Measurements from ENCODE around the gene MRTO4. TPM values are rescaled to one million over a fixed set of nuclear protein-coding genes. Genes with fewer than 3 reads are reported as not detected.

The MRTO4 gene
- total and polyA plus RNA-seq, 4 donors: 9.5 to 11.1 (median 10.2) TPM

DNA sequence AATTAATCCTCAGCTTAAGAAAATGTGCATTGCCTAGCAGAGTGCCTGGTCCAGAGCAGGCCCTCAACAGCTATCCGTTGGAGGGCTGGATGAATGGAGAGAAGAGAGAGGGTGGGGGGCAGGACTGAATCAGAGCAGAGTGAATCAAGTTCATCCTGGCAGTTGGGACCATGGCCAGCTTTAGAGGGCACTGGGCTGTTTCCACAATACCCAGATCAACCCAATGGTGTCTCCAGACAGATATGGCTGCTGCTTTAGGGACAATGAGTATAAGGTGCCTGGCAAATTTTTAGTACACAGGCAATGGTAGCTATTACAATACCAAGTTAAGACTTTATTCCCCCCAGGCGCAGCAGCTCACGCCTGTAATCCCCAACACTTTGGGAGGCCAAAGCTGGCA is 17.4 kb upstream of the MRTO4 start:
- Histone ChIP-seq H3K27ac (ENCODE audit: low read depth in 1 of 2, low read length in 2 of 2) (no peak overlapping the region), H3K4me3 (ENCODE audit: low read depth in 1 of 3, low read length in 3 of 3) (no peak overlapping the region), H3K27me3 (ENCODE audit: control insufficient read depth in 4 of 4, insufficient read depth in 4 of 4, low read length in 3 of 4) (no peaks in the 10 kb centered on the region), H3K4me1 (ENCODE audit: control insufficient read depth in 4 of 4, insufficient read depth in 4 of 4, low read length in 3 of 4) (peaks cover 3 to 16% (median 15%) of the 10 kb centered on the region in 4 donors), H3K9me3 (ENCODE audit: control insufficient read depth in 4 of 4, low read length in 3 of 4) (no peaks in the 10 kb centered on the region), H3K9ac (ENCODE audit: low read depth in 1 of 2, low read length in 2 of 2) (no peak overlapping the region), H3K36me3 (ENCODE audit: control insufficient read depth in 4 of 4, insufficient read depth in 3 of 4, low read depth in 1 of 4, low read length in 3 of 4) (peaks cover 25 to 70% (median 39%) of the 10 kb centered on the region in 4 donors)
- TF ChIP-seq, protein P1, sequence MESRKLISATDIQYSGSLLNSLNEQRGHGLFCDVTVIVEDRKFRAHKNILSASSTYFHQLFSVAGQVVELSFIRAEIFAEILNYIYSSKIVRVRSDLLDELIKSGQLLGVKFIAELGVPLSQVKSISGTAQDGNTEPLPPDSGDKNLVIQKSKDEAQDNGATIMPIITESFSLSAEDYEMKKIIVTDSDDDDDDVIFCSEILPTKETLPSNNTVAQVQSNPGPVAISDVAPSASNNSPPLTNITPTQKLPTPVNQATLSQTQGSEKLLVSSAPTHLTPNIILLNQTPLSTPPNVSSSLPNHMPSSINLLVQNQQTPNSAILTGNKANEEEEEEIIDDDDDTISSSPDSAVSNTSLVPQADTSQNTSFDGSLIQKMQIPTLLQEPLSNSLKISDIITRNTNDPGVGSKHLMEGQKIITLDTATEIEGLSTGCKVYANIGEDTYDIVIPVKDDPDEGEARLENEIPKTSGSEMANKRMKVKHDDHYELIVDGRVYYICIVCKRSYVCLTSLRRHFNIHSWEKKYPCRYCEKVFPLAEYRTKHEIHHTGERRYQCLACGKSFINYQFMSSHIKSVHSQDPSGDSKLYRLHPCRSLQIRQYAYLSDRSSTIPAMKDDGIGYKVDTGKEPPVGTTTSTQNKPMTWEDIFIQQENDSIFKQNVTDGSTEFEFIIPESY (IDR thresholded peaks at IDR 0.05): no peak
- TF ChIP-seq, protein P2, sequence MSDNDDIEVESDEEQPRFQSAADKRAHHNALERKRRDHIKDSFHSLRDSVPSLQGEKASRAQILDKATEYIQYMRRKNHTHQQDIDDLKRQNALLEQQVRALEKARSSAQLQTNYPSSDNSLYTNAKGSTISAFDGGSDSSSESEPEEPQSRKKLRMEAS (IDR thresholded peaks at IDR 0.05): no peak
- TF ChIP-seq HNF4A (conservative IDR thresholded peaks at IDR 0.05): no peak
- no peak for TF ChIP-seq EGR1 (IDR thresholded peaks at IDR 0.05; ENCODE audit: low read depth in 2 of 2)
- TF ChIP-seq, protein P3, sequence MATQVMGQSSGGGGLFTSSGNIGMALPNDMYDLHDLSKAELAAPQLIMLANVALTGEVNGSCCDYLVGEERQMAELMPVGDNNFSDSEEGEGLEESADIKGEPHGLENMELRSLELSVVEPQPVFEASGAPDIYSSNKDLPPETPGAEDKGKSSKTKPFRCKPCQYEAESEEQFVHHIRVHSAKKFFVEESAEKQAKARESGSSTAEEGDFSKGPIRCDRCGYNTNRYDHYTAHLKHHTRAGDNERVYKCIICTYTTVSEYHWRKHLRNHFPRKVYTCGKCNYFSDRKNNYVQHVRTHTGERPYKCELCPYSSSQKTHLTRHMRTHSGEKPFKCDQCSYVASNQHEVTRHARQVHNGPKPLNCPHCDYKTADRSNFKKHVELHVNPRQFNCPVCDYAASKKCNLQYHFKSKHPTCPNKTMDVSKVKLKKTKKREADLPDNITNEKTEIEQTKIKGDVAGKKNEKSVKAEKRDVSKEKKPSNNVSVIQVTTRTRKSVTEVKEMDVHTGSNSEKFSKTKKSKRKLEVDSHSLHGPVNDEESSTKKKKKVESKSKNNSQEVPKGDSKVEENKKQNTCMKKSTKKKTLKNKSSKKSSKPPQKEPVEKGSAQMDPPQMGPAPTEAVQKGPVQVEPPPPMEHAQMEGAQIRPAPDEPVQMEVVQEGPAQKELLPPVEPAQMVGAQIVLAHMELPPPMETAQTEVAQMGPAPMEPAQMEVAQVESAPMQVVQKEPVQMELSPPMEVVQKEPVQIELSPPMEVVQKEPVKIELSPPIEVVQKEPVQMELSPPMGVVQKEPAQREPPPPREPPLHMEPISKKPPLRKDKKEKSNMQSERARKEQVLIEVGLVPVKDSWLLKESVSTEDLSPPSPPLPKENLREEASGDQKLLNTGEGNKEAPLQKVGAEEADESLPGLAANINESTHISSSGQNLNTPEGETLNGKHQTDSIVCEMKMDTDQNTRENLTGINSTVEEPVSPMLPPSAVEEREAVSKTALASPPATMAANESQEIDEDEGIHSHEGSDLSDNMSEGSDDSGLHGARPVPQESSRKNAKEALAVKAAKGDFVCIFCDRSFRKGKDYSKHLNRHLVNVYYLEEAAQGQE (IDR thresholded peaks at IDR 0.05): no peak
- TF ChIP-seq SP1 (IDR thresholded peaks at IDR 0.05): no peak
- TF ChIP-seq TAF1 (conservative IDR thresholded peaks at IDR 0.05): no peak
- no peak for TF ChIP-seq NR2F2 (IDR thresholded peaks at IDR 0.05)
- TF ChIP-seq, protein P4, sequence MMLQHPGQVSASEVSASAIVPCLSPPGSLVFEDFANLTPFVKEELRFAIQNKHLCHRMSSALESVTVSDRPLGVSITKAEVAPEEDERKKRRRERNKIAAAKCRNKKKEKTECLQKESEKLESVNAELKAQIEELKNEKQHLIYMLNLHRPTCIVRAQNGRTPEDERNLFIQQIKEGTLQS (IDR thresholded peaks at IDR 0.05): no peak
- TF ChIP-seq JUND (IDR thresholded peaks at IDR 0.05): no peak
- no peak for TF ChIP-seq GABPA (IDR thresholded peaks at IDR 0.05 in 1 of 2, conservative IDR thresholded peaks at IDR 0.05 in 1 of 2)
- no peak for TF ChIP-seq YY1 (IDR thresholded peaks at IDR 0.05)
- TF ChIP-seq, protein P5, sequence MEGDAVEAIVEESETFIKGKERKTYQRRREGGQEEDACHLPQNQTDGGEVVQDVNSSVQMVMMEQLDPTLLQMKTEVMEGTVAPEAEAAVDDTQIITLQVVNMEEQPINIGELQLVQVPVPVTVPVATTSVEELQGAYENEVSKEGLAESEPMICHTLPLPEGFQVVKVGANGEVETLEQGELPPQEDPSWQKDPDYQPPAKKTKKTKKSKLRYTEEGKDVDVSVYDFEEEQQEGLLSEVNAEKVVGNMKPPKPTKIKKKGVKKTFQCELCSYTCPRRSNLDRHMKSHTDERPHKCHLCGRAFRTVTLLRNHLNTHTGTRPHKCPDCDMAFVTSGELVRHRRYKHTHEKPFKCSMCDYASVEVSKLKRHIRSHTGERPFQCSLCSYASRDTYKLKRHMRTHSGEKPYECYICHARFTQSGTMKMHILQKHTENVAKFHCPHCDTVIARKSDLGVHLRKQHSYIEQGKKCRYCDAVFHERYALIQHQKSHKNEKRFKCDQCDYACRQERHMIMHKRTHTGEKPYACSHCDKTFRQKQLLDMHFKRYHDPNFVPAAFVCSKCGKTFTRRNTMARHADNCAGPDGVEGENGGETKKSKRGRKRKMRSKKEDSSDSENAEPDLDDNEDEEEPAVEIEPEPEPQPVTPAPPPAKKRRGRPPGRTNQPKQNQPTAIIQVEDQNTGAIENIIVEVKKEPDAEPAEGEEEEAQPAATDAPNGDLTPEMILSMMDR (IDR thresholded peaks at IDR 0.05; ENCODE audit: low read depth, low read length, missing input control): no peak
- no peak for TF ChIP-seq RXRA (IDR thresholded peaks at IDR 0.05)
- no peak for TF ChIP-seq FOXA1 (IDR thresholded peaks at IDR 0.05)
- no peak for TF ChIP-seq HNF4G (IDR thresholded peaks at IDR 0.05)
- WGBS: 98% methylated on average over 3 of the region's 3 CpGs
- DNase-seq (ENCODE audit: low spot score): no peak

DNA sequence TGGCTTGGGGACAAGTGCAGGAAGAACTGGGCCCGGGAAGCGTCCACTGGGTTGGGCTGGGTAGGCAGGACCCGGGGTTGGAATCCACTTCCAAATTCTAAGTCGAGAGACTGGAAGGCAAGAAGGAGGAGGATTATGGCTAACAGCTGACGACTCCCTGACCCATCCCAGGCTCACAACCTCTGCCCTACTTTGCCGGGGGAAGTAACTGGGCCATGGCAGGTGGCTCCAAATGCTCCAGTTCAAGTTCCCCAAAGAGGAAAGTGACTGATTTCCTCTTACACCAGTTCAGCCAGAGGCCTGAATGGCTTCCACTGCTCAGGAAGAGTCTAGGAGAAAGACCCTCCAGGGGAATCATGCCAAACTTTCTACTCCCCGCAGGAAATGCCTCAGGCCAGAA is 11.7 kb upstream of the MRTO4 start:
- Histone ChIP-seq H3K4me3 (ENCODE audit: low read depth in 1 of 3, low read length in 3 of 3) (no peak overlapping the region), H3K9ac (ENCODE audit: low read depth in 1 of 2, low read length in 2 of 2) (no peak overlapping the region), H3K4me1 (ENCODE audit: control insufficient read depth in 4 of 4, insufficient read depth in 4 of 4, low read length in 3 of 4) (no peaks in the 10 kb centered on the region), H3K27me3 (ENCODE audit: control insufficient read depth in 4 of 4, insufficient read depth in 4 of 4, low read length in 3 of 4) (no peaks in the 10 kb centered on the region), H3K36me3 (ENCODE audit: control insufficient read depth in 4 of 4, insufficient read depth in 3 of 4, low read depth in 1 of 4, low read length in 3 of 4) (peaks cover 14 to 84% (median 58%) of the 10 kb centered on the region in 4 donors), H3K27ac (ENCODE audit: low read depth in 1 of 2, low read length in 2 of 2) (no peak overlapping the region), H3K9me3 (ENCODE audit: control insufficient read depth in 4 of 4, low read length in 3 of 4) (no peaks in the 10 kb centered on the region)
- no peak for DNase-seq (ENCODE audit: low spot score)
- WGBS: 89% methylated on average over 7 of the region's 7 CpGs
- TF ChIP-seq, protein P5 (IDR thresholded peaks at IDR 0.05; ENCODE audit: low read depth, low read length, missing input control): no peak
- TF ChIP-seq HNF4G (IDR thresholded peaks at IDR 0.05) (no peak), FOXA2 (IDR thresholded peaks at IDR 0.05) (no peak), SP1 (IDR thresholded peaks at IDR 0.05) (no peak), FOXA1 (IDR thresholded peaks at IDR 0.05) (no peak), JUND (IDR thresholded peaks at IDR 0.05) (no peak), TAF1 (conservative IDR thresholded peaks at IDR 0.05) (no peak), NR2F2 (IDR thresholded peaks at IDR 0.05) (no peak), RAD21 (IDR thresholded peaks at IDR 0.05) (no peak), HNF4A (conservative IDR thresholded peaks at IDR 0.05) (no peak)
- TF ChIP-seq, protein P2 (IDR thresholded peaks at IDR 0.05): no peak
- TF ChIP-seq, protein P3 (IDR thresholded peaks at IDR 0.05): no peak
